ENCODE measurements around the gene DNAJB8. TPM values are rescaled to one million over a fixed set of nuclear protein-coding genes. Genes with fewer than 3 reads are reported as not detected.

The DNAJB8 gene
- total and polyA plus RNA-seq, 12 donors: not detected

- WGBS, 2 donors: 87 to 89% methylated on average over 21 of the region's 21 CpGs
- H3K4me1 ChIP-seq: no peaks in the 10 kb centered on the region
- H3K36me3 ChIP-seq: no peaks in the 10 kb centered on the region
- DNase-seq: no peak
- H3K9me3 ChIP-seq: no peaks in the 10 kb centered on the region
- intact Hi-C loops (cut with DNase I): no loop called here
- H3K27me3 ChIP-seq: peaks cover 7 to 53% (median 26%) of the 10 kb centered on the region in 7 donors
- H3K27ac ChIP-seq: no peak overlapping the region
- no peak for ATAC-seq
- no peak overlapping the region for H3K4me3 ChIP-seq
- TF ChIP-seq CTCF (IDR thresholded peaks at IDR 0.05): no peak
Measured at GRCh38 chr3:128453501-128454309, 13.0 kb downstream of the DNAJB8 start.

- Histone ChIP-seq H3K27ac (no peak overlapping the region), H3K4me1 (no peaks in the 10 kb centered on the region), H3K9me3 (no peaks in the 10 kb centered on the region), H3K4me3 (no peak overlapping the region), H3K27me3 (peaks cover 7 to 53% (median 26%) of the 10 kb centered on the region in 7 donors), H3K36me3 (no peaks in the 10 kb centered on the region)
- ATAC-seq (no peak), DNase-seq (no peak)
- intact Hi-C loops (cut with DNase I): no loop called here
- WGBS, 2 donors: 90 to 93% methylated on average over 21 of the region's 21 CpGs
- no peak for TF ChIP-seq CTCF (IDR thresholded peaks at IDR 0.05)
Measured at GRCh38 chr3:128452678-128453275, 13.9 kb downstream of the DNAJB8 start.

- 89 to 91% methylated on average over 9 of the region's 9 CpGs for WGBS, 2 donors
- H3K27ac ChIP-seq: no peak overlapping the region
Measured at GRCh38 chr3:128452120-128452519, 14.6 kb downstream of the DNAJB8 start.

More at GRCh38 chr3:128452120-128452519, 14.6 kb downstream of the DNAJB8 start:
- TF ChIP-seq CTCF (IDR thresholded peaks at IDR 0.05): no peak
- Histone ChIP-seq H3K9me3 (no peaks in the 10 kb centered on the region), H3K4me3 (no peak overlapping the region), H3K27me3 (peaks cover 7 to 47% (median 21%) of the 10 kb centered on the region in 7 donors), H3K36me3 (no peaks in the 10 kb centered on the region), H3K4me1 (no peaks in the 10 kb centered on the region)
- intact Hi-C loops (cut with DNase I): no loop called here
- DNase-seq: no peak
- ATAC-seq: no peak
